WTC11 (cell line): ENCODE measurements around the gene DTNB. TPM values are rescaled to one million over a fixed set of nuclear protein-coding genes. Genes with fewer than 3 reads are reported as not detected.

Experiments used
- ATAC-seq: fragments of 200-7000 bp; cut with Tn5 transposase; 2 replicates; pipeline ENCODE4 v1.10.0; 2021; ENCODE audit warnings: mild to moderate bottlenecking, moderate library complexity
- CTCF ChIA-PET: fragments of 300-600 bp; sonication (Branson Sonifier 250); formaldehyde crosslinking; loops from one replicate; lab custom pipeline; 2021; ENCODE audit warnings: antibody characterized with exemption; lab: Charles Lee
- POLR2A ChIA-PET: fragments of 350-600 bp; sonication (Branson Sonifier 250); formaldehyde crosslinking; loops from one replicate; lab custom pipeline; 2021; ENCODE audit warnings: antibody characterized with exemption; lab: Charles Lee
- DNase-seq: peaks from one replicate; pipeline ENCODE4 v3.0.0; 2021; ENCODE audit warnings: low spot score
- H3K27ac Mint-ChIP-seq: 2 replicates; pipeline ENCODE4 v1.8.0; 2021; ENCODE audit warnings: mixed read lengths
- H3K27me3 Mint-ChIP-seq: 2 replicates; pipeline ENCODE4 v1.8.0; 2021; ENCODE audit warnings: low read depth, mild to moderate bottlenecking, moderate library complexity, mixed read lengths
- H3K36me3 Mint-ChIP-seq: 2 replicates; pipeline ENCODE4 v1.8.0; 2021; ENCODE audit warnings: mixed read lengths
- H3K4me1 Mint-ChIP-seq: 2 replicates; pipeline ENCODE4 v1.8.0; 2022; ENCODE audit warnings: mixed read lengths
- H3K4me3 Mint-ChIP-seq: 2 replicates; pipeline ENCODE4 v1.8.0; 2021; ENCODE audit warnings: mild to moderate bottlenecking, moderate library complexity, mixed read lengths
- H3K9me3 Mint-ChIP-seq: 2 replicates; pipeline ENCODE4 v1.8.0; 2021; ENCODE audit warnings: mixed read lengths
- ATF1 ChIP-seq: sonication (generic); formaldehyde crosslinking; IDR thresholded peaks from 2 replicates; pipeline ENCODE4 v1.8.1; 2023; ENCODE audit warnings: mild to moderate bottlenecking, moderate library complexity, missing genetic modification reagents
- CREB1 ChIP-seq: sonication (generic); formaldehyde crosslinking; IDR thresholded peaks from 2 replicates; pipeline ENCODE4 v1.8.0; 2023; ENCODE audit warnings: mild to moderate bottlenecking, missing genetic modification reagents
- CREM ChIP-seq: sonication (generic); formaldehyde crosslinking; IDR thresholded peaks from 2 replicates; pipeline ENCODE4 v1.8.1; 2022; ENCODE audit warnings: mild to moderate bottlenecking, missing genetic modification reagents, moderate library complexity
- KAT7 ChIP-seq: sonication (generic); formaldehyde crosslinking; IDR thresholded peaks from 2 replicates; pipeline ENCODE4 v1.8.1; 2023; ENCODE audit warnings: missing genetic modification reagents, mild to moderate bottlenecking, borderline replicate concordance
- NR2C2 ChIP-seq: sonication (generic); formaldehyde crosslinking; IDR thresholded peaks from 2 replicates; pipeline ENCODE4 v1.8.0; 2022; ENCODE audit warnings: mild to moderate bottlenecking, missing genetic modification reagents
- RELA ChIP-seq: sonication (generic); formaldehyde crosslinking; IDR thresholded peaks from 2 replicates; pipeline ENCODE4 v1.8.1; 2022; ENCODE audit warnings: missing genetic modification reagents, mild to moderate bottlenecking, borderline replicate concordance
- ZNF121 ChIP-seq: sonication (generic); formaldehyde crosslinking; IDR thresholded peaks from 2 replicates; pipeline ENCODE4 v1.8.0; 2023; ENCODE audit warnings: missing genetic modification reagents
- ZNF263 ChIP-seq: sonication (generic); formaldehyde crosslinking; IDR thresholded peaks from 2 replicates; pipeline ENCODE4 v1.8.1; 2022; ENCODE audit warnings: low read depth, mild to moderate bottlenecking, moderate library complexity, missing genetic modification reagents
- ZNF423 ChIP-seq: fragments of 250-450 bp; sonication (Bioruptor Pico); IDR thresholded peaks from 2 replicates; pipeline ENCODE4 v2.1.2; 2022; ENCODE audit warnings: mild to moderate bottlenecking, moderate library complexity
- total RNA-seq: library from RNA; stranded (reverse); gene quantifications from 3 replicates; pipeline ENCODE4 v1.2.3, GENCODE V29; 2021
- TF ChIP-seq, protein P1 (sequence below): fragments of 250-450 bp; sonication (Bioruptor Pico); IDR thresholded peaks from 2 replicates; pipeline ENCODE4 v1.8.0; 2021; ENCODE audit warnings: mild to moderate bottlenecking
- TF ChIP-seq, protein P2 (sequence below): sonication (generic); formaldehyde crosslinking; IDR thresholded peaks from 2 replicates; pipeline ENCODE4 v1.8.1; 2023; ENCODE audit warnings: mild to moderate bottlenecking, missing genetic modification reagents, borderline replicate concordance
- TF ChIP-seq, protein P3 (sequence below): sonication (generic); formaldehyde crosslinking; IDR thresholded peaks from 2 replicates; pipeline ENCODE4 v1.8.0; 2023; ENCODE audit warnings: missing genetic modification reagents
- TF ChIP-seq, protein P4 (sequence below): sonication (generic); formaldehyde crosslinking; IDR thresholded peaks from 2 replicates; pipeline ENCODE4 v1.8.1; 2022; ENCODE audit warnings: low read depth, missing genetic modification reagents, borderline replicate concordance
- TF ChIP-seq, protein P5 (sequence below): sonication (generic); formaldehyde crosslinking; IDR thresholded peaks from 2 replicates; pipeline ENCODE4 v1.8.1; 2023; ENCODE audit warnings: mild to moderate bottlenecking, moderate library complexity, missing genetic modification reagents
- TF ChIP-seq, protein P6 (sequence below): sonication (generic); formaldehyde crosslinking; conservative IDR thresholded peaks from 2 replicates; pipeline ENCODE4 v1.8.1; 2022; ENCODE audit warnings: mild to moderate bottlenecking, missing genetic modification reagents
- TF ChIP-seq, protein P7 (sequence below): sonication (generic); formaldehyde crosslinking; IDR thresholded peaks from 2 replicates; pipeline ENCODE4 v1.8.0; 2022; ENCODE audit warnings: mild to moderate bottlenecking, missing genetic modification reagents

The DTNB gene
- total RNA-seq, 1 experiment from 2014 or later = 39.9 TPM

DNA sequence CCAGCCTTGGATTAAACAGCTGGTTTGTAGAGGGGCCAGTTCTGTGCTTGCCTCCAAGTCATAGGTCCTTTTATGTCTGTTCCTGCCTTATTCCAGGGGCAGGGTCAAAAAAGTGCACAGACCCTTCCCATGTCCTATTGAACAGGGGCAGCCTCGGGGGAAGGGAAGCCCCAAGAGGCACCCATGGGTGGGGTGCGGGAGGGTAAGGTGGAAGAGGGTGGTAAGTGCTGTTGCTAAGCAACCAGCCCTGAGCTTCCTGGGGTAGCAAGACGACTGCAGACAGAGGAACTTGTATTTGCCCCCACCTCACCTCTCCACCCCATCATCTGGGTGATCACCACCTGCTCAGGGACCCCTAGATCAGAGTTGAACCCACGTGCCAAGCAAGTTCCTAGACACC lies 339.4 kb downstream of the DTNB start:
- TF ChIP-seq ZNF423 (CRISPR knock-in tag) (peak; percentile 31; the same call in 1 of the 2 replicates), RELA (CRISPR knock-in tag) (no peak), KAT7 (CRISPR knock-in tag) (no peak)
- Mint-ChIP-seq H3K9me3 (no peaks in the 10 kb centered on the region), H3K4me1 (peaks cover 63% of the 10 kb centered on the region), H3K36me3 (no peaks in the 10 kb centered on the region), H3K27ac (no peak overlapping the region), H3K4me3 (no peak overlapping the region), H3K27me3 (no peaks in the 10 kb centered on the region)
- DNase-seq = no peak
- POLR2A ChIA-PET = interaction anchor here (0.7 kb wide), 1 partner anchor 19 kb away, joined by 3 read pairs; no protein-coding TSS in a partner anchor
- CTCF ChIA-PET = interaction anchor here (0.5 to 8.8 kb wide), 5 partner anchors 19 to 332 kb away, joined by 3 to 74 read pairs (median 5); no protein-coding TSS in a partner anchor
- ATAC-seq = no peak

DNA sequence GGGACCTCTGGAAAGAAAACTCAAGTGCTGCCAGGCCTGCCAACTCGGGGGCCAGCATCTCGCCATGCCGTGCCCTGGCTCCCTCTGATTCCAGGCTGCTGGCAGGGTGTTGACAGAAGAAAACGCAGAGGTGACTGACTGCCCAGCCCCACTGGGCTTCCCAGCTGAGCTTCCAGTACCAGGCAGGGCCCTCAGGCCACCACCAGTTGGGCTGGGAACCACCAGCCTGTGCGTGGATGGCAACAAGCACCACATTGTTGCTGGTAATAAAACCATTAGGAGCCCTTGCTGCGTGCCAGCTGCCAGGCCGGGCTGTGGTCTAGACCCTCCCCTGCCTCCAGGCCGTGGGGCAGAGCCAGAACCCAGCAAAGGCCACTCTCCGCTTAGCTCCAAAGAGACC lies 340.8 kb downstream of the DTNB start:
- ATAC-seq (no peak), DNase-seq (no peak)
- Mint-ChIP-seq H3K4me1 (peaks cover 51% of the 10 kb centered on the region), H3K36me3 (peaks cover 3% of the 10 kb centered on the region; the same call in 1 of the 2 replicates), H3K4me3 (no peak overlapping the region), H3K9me3 (no peaks in the 10 kb centered on the region), H3K27me3 (no peaks in the 10 kb centered on the region), H3K27ac (0 out of 2 replicates have a peak overlapping the region, but pooled peaks have one; percentile 11)
- TF ChIP-seq, protein P1, sequence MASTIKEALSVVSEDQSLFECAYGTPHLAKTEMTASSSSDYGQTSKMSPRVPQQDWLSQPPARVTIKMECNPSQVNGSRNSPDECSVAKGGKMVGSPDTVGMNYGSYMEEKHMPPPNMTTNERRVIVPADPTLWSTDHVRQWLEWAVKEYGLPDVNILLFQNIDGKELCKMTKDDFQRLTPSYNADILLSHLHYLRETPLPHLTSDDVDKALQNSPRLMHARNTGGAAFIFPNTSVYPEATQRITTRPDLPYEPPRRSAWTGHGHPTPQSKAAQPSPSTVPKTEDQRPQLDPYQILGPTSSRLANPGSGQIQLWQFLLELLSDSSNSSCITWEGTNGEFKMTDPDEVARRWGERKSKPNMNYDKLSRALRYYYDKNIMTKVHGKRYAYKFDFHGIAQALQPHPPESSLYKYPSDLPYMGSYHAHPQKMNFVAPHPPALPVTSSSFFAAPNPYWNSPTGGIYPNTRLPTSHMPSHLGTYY (CRISPR knock-in tag) = no peak
- TF ChIP-seq, protein P2, sequence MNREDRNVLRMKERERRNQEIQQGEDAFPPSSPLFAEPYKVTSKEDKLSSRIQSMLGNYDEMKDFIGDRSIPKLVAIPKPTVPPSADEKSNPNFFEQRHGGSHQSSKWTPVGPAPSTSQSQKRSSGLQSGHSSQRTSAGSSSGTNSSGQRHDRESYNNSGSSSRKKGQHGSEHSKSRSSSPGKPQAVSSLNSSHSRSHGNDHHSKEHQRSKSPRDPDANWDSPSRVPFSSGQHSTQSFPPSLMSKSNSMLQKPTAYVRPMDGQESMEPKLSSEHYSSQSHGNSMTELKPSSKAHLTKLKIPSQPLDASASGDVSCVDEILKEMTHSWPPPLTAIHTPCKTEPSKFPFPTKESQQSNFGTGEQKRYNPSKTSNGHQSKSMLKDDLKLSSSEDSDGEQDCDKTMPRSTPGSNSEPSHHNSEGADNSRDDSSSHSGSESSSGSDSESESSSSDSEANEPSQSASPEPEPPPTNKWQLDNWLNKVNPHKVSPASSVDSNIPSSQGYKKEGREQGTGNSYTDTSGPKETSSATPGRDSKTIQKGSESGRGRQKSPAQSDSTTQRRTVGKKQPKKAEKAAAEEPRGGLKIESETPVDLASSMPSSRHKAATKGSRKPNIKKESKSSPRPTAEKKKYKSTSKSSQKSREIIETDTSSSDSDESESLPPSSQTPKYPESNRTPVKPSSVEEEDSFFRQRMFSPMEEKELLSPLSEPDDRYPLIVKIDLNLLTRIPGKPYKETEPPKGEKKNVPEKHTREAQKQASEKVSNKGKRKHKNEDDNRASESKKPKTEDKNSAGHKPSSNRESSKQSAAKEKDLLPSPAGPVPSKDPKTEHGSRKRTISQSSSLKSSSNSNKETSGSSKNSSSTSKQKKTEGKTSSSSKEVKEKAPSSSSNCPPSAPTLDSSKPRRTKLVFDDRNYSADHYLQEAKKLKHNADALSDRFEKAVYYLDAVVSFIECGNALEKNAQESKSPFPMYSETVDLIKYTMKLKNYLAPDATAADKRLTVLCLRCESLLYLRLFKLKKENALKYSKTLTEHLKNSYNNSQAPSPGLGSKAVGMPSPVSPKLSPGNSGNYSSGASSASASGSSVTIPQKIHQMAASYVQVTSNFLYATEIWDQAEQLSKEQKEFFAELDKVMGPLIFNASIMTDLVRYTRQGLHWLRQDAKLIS (CRISPR knock-in tag) = no peak
- TF ChIP-seq, protein P3, sequence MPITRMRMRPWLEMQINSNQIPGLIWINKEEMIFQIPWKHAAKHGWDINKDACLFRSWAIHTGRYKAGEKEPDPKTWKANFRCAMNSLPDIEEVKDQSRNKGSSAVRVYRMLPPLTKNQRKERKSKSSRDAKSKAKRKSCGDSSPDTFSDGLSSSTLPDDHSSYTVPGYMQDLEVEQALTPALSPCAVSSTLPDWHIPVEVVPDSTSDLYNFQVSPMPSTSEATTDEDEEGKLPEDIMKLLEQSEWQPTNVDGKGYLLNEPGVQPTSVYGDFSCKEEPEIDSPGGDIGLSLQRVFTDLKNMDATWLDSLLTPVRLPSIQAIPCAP (CRISPR knock-in tag) = no peak
- TF ChIP-seq, protein P4, sequence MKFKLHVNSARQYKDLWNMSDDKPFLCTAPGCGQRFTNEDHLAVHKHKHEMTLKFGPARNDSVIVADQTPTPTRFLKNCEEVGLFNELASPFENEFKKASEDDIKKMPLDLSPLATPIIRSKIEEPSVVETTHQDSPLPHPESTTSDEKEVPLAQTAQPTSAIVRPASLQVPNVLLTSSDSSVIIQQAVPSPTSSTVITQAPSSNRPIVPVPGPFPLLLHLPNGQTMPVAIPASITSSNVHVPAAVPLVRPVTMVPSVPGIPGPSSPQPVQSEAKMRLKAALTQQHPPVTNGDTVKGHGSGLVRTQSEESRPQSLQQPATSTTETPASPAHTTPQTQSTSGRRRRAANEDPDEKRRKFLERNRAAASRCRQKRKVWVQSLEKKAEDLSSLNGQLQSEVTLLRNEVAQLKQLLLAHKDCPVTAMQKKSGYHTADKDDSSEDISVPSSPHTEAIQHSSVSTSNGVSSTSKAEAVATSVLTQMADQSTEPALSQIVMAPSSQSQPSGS = no peak
- TF ChIP-seq CREB1 (no peak), CREM (CRISPR knock-in tag) (no peak), NR2C2 (CRISPR knock-in tag) (no peak), ZNF263 (no peak), ZNF423 (CRISPR knock-in tag) (no peak), ZNF121 (CRISPR knock-in tag) (no peak), ATF1 (CRISPR knock-in tag) (no peak), KAT7 (CRISPR knock-in tag) (no peak)
- TF ChIP-seq, protein P5, sequence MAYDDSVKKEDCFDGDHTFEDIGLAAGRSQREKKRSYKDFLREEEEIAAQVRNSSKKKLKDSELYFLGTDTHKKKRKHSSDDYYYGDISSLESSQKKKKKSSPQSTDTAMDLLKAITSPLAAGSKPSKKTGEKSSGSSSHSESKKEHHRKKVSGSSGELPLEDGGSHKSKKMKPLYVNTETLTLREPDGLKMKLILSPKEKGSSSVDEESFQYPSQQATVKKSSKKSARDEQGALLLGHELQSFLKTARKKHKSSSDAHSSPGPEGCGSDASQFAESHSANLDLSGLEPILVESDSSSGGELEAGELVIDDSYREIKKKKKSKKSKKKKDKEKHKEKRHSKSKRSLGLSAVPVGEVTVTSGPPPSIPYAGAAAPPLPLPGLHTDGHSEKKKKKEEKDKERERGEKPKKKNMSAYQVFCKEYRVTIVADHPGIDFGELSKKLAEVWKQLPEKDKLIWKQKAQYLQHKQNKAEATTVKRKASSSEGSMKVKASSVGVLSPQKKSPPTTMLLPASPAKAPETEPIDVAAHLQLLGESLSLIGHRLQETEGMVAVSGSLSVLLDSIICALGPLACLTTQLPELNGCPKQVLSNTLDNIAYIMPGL = no peak
- TF ChIP-seq, protein P6, sequence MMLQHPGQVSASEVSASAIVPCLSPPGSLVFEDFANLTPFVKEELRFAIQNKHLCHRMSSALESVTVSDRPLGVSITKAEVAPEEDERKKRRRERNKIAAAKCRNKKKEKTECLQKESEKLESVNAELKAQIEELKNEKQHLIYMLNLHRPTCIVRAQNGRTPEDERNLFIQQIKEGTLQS = no peak
- TF ChIP-seq, protein P7, sequence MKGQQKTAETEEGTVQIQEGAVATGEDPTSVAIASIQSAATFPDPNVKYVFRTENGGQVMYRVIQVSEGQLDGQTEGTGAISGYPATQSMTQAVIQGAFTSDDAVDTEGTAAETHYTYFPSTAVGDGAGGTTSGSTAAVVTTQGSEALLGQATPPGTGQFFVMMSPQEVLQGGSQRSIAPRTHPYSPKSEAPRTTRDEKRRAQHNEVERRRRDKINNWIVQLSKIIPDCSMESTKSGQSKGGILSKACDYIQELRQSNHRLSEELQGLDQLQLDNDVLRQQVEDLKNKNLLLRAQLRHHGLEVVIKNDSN (CRISPR knock-in tag) = no peak
- CTCF ChIA-PET = interaction anchor here (1.0 to 8.8 kb wide), 5 partner anchors 9 to 104 kb away, joined by 3 to 74 read pairs (median 5); no protein-coding TSS in a partner anchor
- POLR2A ChIA-PET = interaction anchor here (0.8 kb wide), 1 partner anchor 9 kb away, joined by 3 read pairs; no protein-coding TSS in a partner anchor
